Measurements from ENCODE around the gene HERPUD2. TPM values are rescaled to one million over a fixed set of nuclear protein-coding genes. Genes with fewer than 3 reads are reported as not detected.
"Not testable (repeated sequence)": the region's sequence is repeated elsewhere in the genome, so short reads cannot be mapped to it uniquely, and the experiment has no call there.

Gene HERPUD2
- total RNA-seq, 2 experiments from 2014 or later, result 24.9 to 25.0 TPM

- intact Hi-C loops (cut with micrococcal nuclease), result no loop called here
- Mint-ChIP-seq H3K27ac (peak overlapping the region; percentile 72), H3K9me3 (peaks cover 15% of the 10 kb centered on the region), H3K36me3 (ENCODE audit: low read depth) (peaks cover 40% of the 10 kb centered on the region), H3K4me3 (no peak overlapping the region), H3K27me3 (no peaks in the 10 kb centered on the region), H3K4me1 (ENCODE audit: low read depth) (peaks cover 42% of the 10 kb centered on the region)
- no peak for TF ChIP-seq CTCF (IDR thresholded peaks at IDR 0.05)
- ChIA-PET POLR2A (interaction anchor here (0.7 to 1.9 kb wide), 3 partner anchors 18 to 36 kb away, joined by 3 to 6 read pairs (median 3); partner anchors contain the start of gene HERPUD2), CTCF (interaction anchor here (0.7 to 2.2 kb wide), 7 partner anchors 9 to 190 kb away, joined by 3 to 9 read pairs (median 3); no protein-coding TSS in a partner anchor)
- no peak for DNase-seq
- ATAC-seq, result peak; percentile 10
Observed at GRCh38 chr7:35658606-35659201, 36.2 kb downstream of the HERPUD2 start.

- POLR2A ChIA-PET, result interaction anchor here (0.8 to 1.9 kb wide), 5 partner anchors 9 to 38 kb away, joined by 3 to 6 read pairs (median 3); partner anchors contain the start of gene HERPUD2
- Mint-ChIP-seq H3K4me3 (no peak overlapping the region), H3K27me3 (no peaks in the 10 kb centered on the region), H3K36me3 (ENCODE audit: low read depth) (peaks cover 53% of the 10 kb centered on the region), H3K4me1 (ENCODE audit: low read depth) (peaks cover 58% of the 10 kb centered on the region), H3K27ac (peak overlapping the region; percentile 65), H3K9me3 (peaks cover 24% of the 10 kb centered on the region)
- DNase-seq, result no peak
- intact Hi-C loops (cut with micrococcal nuclease), result no loop called here
- peak; percentile 82 for ATAC-seq
- TF ChIP-seq CTCF (IDR thresholded peaks at IDR 0.05), result no peak
- CTCF ChIA-PET, result interaction anchor here (2.2 kb wide), 1 partner anchor 33 kb away, joined by 9 read pairs; no protein-coding TSS in a partner anchor
Observed at GRCh38 chr7:35657125-35657524, 37.8 kb downstream of the HERPUD2 start.

- H3K4me1 Mint-ChIP-seq (ENCODE audit: low read depth), result peaks cover 73% of the 10 kb centered on the region
- POLR2A ChIA-PET; ATAC-seq; H3K27ac Mint-ChIP-seq; H3K27me3 Mint-ChIP-seq; H3K4me3 Mint-ChIP-seq; DNase-seq; intact Hi-C loops (cut with micrococcal nuclease): not testable (repeated sequence)
- H3K36me3 Mint-ChIP-seq (ENCODE audit: low read depth), result peaks cover 48% of the 10 kb centered on the region
- CTCF ChIA-PET, result interaction anchor here (1.5 kb wide), 1 partner anchor 51 kb away, joined by 3 read pairs; no protein-coding TSS in a partner anchor
- H3K9me3 Mint-ChIP-seq, result peaks cover 21% of the 10 kb centered on the region
Observed at GRCh38 chr7:35654558-35654957, 40.4 kb downstream of the HERPUD2 start.

GRCh38 chr7:35652124-35652523 lies 42.8 kb downstream of the HERPUD2 start:
- Mint-ChIP-seq H3K4me3 (peak overlapping the region; percentile 10), H3K9me3 (peaks cover 17% of the 10 kb centered on the region), H3K36me3 (ENCODE audit: low read depth) (peaks cover 41% of the 10 kb centered on the region), H3K27ac (peak overlapping the region; percentile 81), H3K4me1 (ENCODE audit: low read depth) (peaks cover 69% of the 10 kb centered on the region), H3K27me3 (no peaks in the 10 kb centered on the region)
- peak; percentile 44 for DNase-seq
- CTCF ChIA-PET, result no interaction called here
- peak; percentile 73 for ATAC-seq
- POLR2A ChIA-PET, result no interaction called here
- TF ChIP-seq CTCF (IDR thresholded peaks at IDR 0.05), result no peak
- intact Hi-C loops (cut with micrococcal nuclease), result no loop called here

GRCh38 chr7:35650751-35651150 lies 44.2 kb downstream of the HERPUD2 start:
- H3K9me3 Mint-ChIP-seq, result peaks cover 16% of the 10 kb centered on the region
- peaks cover 70% of the 10 kb centered on the region for H3K4me1 Mint-ChIP-seq (ENCODE audit: low read depth)
- DNase-seq, result no peak
- H3K27ac Mint-ChIP-seq, result no peak overlapping the region
- CTCF ChIA-PET, result interaction anchor here (1.3 kb wide), 1 partner anchor 27 kb away, joined by 3 read pairs; no protein-coding TSS in a partner anchor
- ATAC-seq, result no peak
- H3K27me3 Mint-ChIP-seq, result no peaks in the 10 kb centered on the region
- H3K4me3 Mint-ChIP-seq, result no peak overlapping the region
- POLR2A ChIA-PET, result no interaction called here
- intact Hi-C loops (cut with micrococcal nuclease), result no loop called here
- H3K36me3 Mint-ChIP-seq (ENCODE audit: low read depth), result peaks cover 41% of the 10 kb centered on the region
- TF ChIP-seq CTCF (IDR thresholded peaks at IDR 0.05), result no peak

Measured in activated CD8-positive, alpha-beta T cell treated with anti-CD3 and anti-CD28 coated beads for 36 hours (primary cell).